Neural cell (in vitro differentiated cells): ENCODE results near the gene LMBRD2. TPM values are rescaled to one million over a fixed set of nuclear protein-coding genes. Genes with fewer than 3 reads are reported as not detected.

Experiments used
- H2AFZ ChIP-seq: fragments of 200-600, 300-800 bp; sonication (generic), shearing (Covaris generic); 2 replicates; pipeline ENCODE4 v1.6.0; 2014; ENCODE audit warnings: low read depth, mild to moderate bottlenecking, antibody characterized with exemption, low read length, moderate library complexity
- H3F3A ChIP-seq: fragments of 200-600 bp; shearing (Covaris generic); 2 replicates; pipeline ENCODE4 v1.6.1; 2016; ENCODE audit warnings: mild to moderate bottlenecking, moderate library complexity, mixed read lengths, antibody characterized with exemption, low read length; ENCODE audit not compliant: insufficient read depth, poor library complexity, severe bottlenecking
- H3K27ac ChIP-seq: fragments of 200-600, 300-800 bp; sonication (generic), shearing (Covaris generic); 2 replicates; pipeline ENCODE4 v1.5.1; 2014; ENCODE audit warnings: mild to moderate bottlenecking, low read length, moderate library complexity
- H3K27me3 ChIP-seq: fragments of 300-800, 200-600 bp; sonication (generic), shearing (Covaris generic); 2 replicates; pipeline ENCODE4 v1.6.0; 2014; ENCODE audit warnings: mild to moderate bottlenecking, low read depth, low read length, moderate library complexity; ENCODE audit not compliant: insufficient read depth
- H3K36me3 ChIP-seq: fragments of 300-800, 200-600 bp; sonication (generic), shearing (Covaris generic); 2 replicates; pipeline ENCODE4 v1.5.1; 2014; ENCODE audit warnings: mild to moderate bottlenecking, antibody characterized with exemption, low read length, moderate library complexity; ENCODE audit not compliant: insufficient read depth
- H3K4me2 ChIP-seq: fragments of 300-800, 200-600 bp; sonication (generic), shearing (Covaris generic); 2 replicates; pipeline ENCODE4 v1.6.0; 2014; ENCODE audit warnings: mild to moderate bottlenecking, low read length
- H3K4me3 ChIP-seq: fragments of 300-800, 200-600 bp; sonication (generic), shearing (Covaris generic); 2 replicates; pipeline ENCODE4 v1.5.1; 2014; ENCODE audit warnings: mild to moderate bottlenecking, low read length, moderate library complexity
- H3K79me2 ChIP-seq: fragments of 200-600 bp; shearing (Covaris generic); replicated peaks from 2 replicates; pipeline ENCODE4 v1.6.0; 2014; ENCODE audit warnings: mild to moderate bottlenecking, low read length, moderate library complexity; ENCODE audit not compliant: insufficient read depth
- H3K9ac ChIP-seq: fragments of 300-800, 200-600 bp; sonication (generic), shearing (Covaris generic); 2 replicates; pipeline ENCODE4 v1.6.1; 2016; ENCODE audit warnings: mild to moderate bottlenecking, low read length, mixed read lengths
- H3K9me2 ChIP-seq: fragments of 200-600 bp; shearing (Covaris generic); 2 replicates; pipeline ENCODE4 v1.6.1; 2016; ENCODE audit warnings: mild to moderate bottlenecking, low read length, mixed read lengths; ENCODE audit not compliant: insufficient read depth
- H3K9me3 ChIP-seq: fragments of 200-600, 300-800 bp; sonication (generic), shearing (Covaris generic); 2 replicates; pipeline ENCODE4 v1.6.1; 2016; ENCODE audit warnings: mild to moderate bottlenecking, mixed run types, low read length, moderate library complexity, mixed read lengths
- H4K20me1 ChIP-seq: fragments of 200-600 bp; shearing (Covaris generic); 2 replicates; pipeline ENCODE4 v1.6.1; 2016; ENCODE audit warnings: mild to moderate bottlenecking, mixed run types; ENCODE audit not compliant: insufficient read depth
- CTCF ChIP-seq: fragments of 450-650 bp; IDR thresholded peaks from 2 replicates; pipeline ENCODE4 v1.5.1; 2014; ENCODE audit warnings: antibody characterized with exemption, mild to moderate bottlenecking, moderate library complexity; ENCODE audit not compliant: poor library complexity, severe bottlenecking
- EP300 ChIP-seq: fragments of 450-650 bp; conservative IDR thresholded peaks from 2 replicates; pipeline ENCODE4 v1.6.1; 2014; ENCODE audit warnings: antibody characterized with exemption, mild to moderate bottlenecking, moderate library complexity; ENCODE audit not compliant: poor library complexity, severe bottlenecking
- EZH2 ChIP-seq: fragments of 200-600, 300-800 bp; shearing (Covaris generic), sonication (generic); IDR thresholded peaks from 2 replicates; pipeline ENCODE4 v1.6.1; 2014; ENCODE audit warnings: antibody characterized with exemption, low read length, borderline replicate concordance, mild to moderate bottlenecking; ENCODE audit not compliant: insufficient read depth, poor library complexity, severe bottlenecking
- MXI1 ChIP-seq: fragments of 450-650 bp; conservative IDR thresholded peaks from 2 replicates; pipeline ENCODE4 v1.6.1; 2014; ENCODE audit warnings: antibody characterized with exemption, mild to moderate bottlenecking; ENCODE audit not compliant: poor library complexity, severe bottlenecking
- POLR2AphosphoS5 ChIP-seq: IDR thresholded peaks from 2 replicates; pipeline ENCODE4 v1.6.1; 2012
- REST ChIP-seq: IDR thresholded peaks from 2 replicates; pipeline ENCODE4 v1.6.1; 2012; ENCODE audit warnings: borderline replicate concordance
- SMC3 ChIP-seq: fragments of 450-650 bp; conservative IDR thresholded peaks from 2 replicates; pipeline ENCODE4 v1.6.1; 2014; ENCODE audit warnings: antibody characterized with exemption, mild to moderate bottlenecking, moderate library complexity; ENCODE audit not compliant: poor library complexity
- TAF1 ChIP-seq: IDR thresholded peaks from 2 replicates; pipeline ENCODE4 v1.6.1; 2012; ENCODE audit warnings: low read depth
- polyA plus RNA-seq: library from polyadenylated mRNA; depleted of rRNA; stranded (reverse); fragments of >200 nt; gene quantifications from 2 replicates; pipeline ENCODE4 v1.2.3, GENCODE V29; 2014

LMBRD2 gene
- polyA plus RNA-seq, 1 donor from 2014 or later = 25.7 TPM

GRCh38 chr5:36153298-36153677 is 1.6 kb upstream of the LMBRD2 start:
- no peak overlapping the region for H3K27ac ChIP-seq
- no peaks in the 10 kb centered on the region for H3K9me2 ChIP-seq

GRCh38 chr5:36152324-36153297 is 924 bp upstream of the LMBRD2 start:
- peak overlapping the region; percentile 76 for H3K4me3 ChIP-seq
- H3K9me3 ChIP-seq = no peaks in the 10 kb centered on the region
- no peaks in the 10 kb centered on the region for H3K27me3 ChIP-seq
- peaks cover 40% of the 10 kb centered on the region for H3K79me2 ChIP-seq
- no peaks in the 10 kb centered on the region for H3K9me2 ChIP-seq
- no peaks in the 10 kb centered on the region for H3F3A ChIP-seq
- no peaks in the 10 kb centered on the region for H4K20me1 ChIP-seq
- H3K36me3 ChIP-seq = no peaks in the 10 kb centered on the region
- H2AFZ ChIP-seq = no peak overlapping the region
- H3K9ac ChIP-seq = peak overlapping the region; percentile 88
- H3K27ac ChIP-seq = peak overlapping the region; percentile 89
- peak overlapping the region; percentile 97 for H3K4me2 ChIP-seq
- no peak for TF ChIP-seq CTCF
- TF ChIP-seq EP300 = no peak
- TF ChIP-seq MXI1 = peak; percentile 32
- no peak for TF ChIP-seq SMC3

More at GRCh38 chr5:36153298-36153677, 1.6 kb upstream of the LMBRD2 start:
- peaks cover 1% of the 10 kb centered on the region for H3K36me3 ChIP-seq
- peak overlapping the region; percentile 97 for H3K4me2 ChIP-seq
- no peaks in the 10 kb centered on the region for H3K27me3 ChIP-seq
- peaks cover 36% of the 10 kb centered on the region for H3K79me2 ChIP-seq
- H2AFZ ChIP-seq = no peak overlapping the region
- H3K9ac ChIP-seq = peak overlapping the region; percentile 88
- TF ChIP-seq REST (no peak), CTCF (no peak), POLR2AphosphoS5 (no peak), TAF1 (no peak), EZH2 (no peak)
- H3F3A ChIP-seq = no peaks in the 10 kb centered on the region
- H3K9me3 ChIP-seq = no peaks in the 10 kb centered on the region
- H3K4me3 ChIP-seq = peak overlapping the region; percentile 76
- no peaks in the 10 kb centered on the region for H4K20me1 ChIP-seq
